MCF 10A (cell line): ENCODE measurements around the gene SKOR2. TPM values are rescaled to one million over a fixed set of nuclear protein-coding genes. Genes with fewer than 3 reads are reported as not detected.

ENCODE experiments used
- BruUV-seq: library from RNA; stranded (reverse); fragments of 400-500 nt; replicated peaks from 2 replicates; lab custom pipeline; 2021; lab: Mats Ljungman, UMichigan
- CTCF ChIA-PET: fragments of 300-600 bp; sonication (Branson Sonifier 250); formaldehyde crosslinking; extraction: SDS; loops from one replicate; lab custom pipeline; 2021; ENCODE audit warnings: antibody characterized with exemption, inconsistent platforms; lab: Yijun Ruan, JAX
- POLR2A ChIA-PET: fragments of 300-600, 350-650 bp; sonication (Branson Sonifier 250); formaldehyde crosslinking; extraction: SDS; loops from one replicate; lab custom pipeline; 2020; ENCODE audit warnings: antibody characterized with exemption, inconsistent platforms; lab: Yijun Ruan, JAX
- DNase-seq: peaks from one replicate; pipeline ENCODE4 v3.0.0-alpha.2; 2018; ENCODE audit not compliant: unreplicated experiment
- H3K27ac Mint-ChIP-seq: one replicate; pipeline ENCODE4 v1.8.0; 2022; ENCODE audit warnings: mild to moderate bottlenecking, low read depth, mixed read lengths; ENCODE audit not compliant: unreplicated experiment
- H3K27me3 Mint-ChIP-seq: one replicate; pipeline ENCODE4 v1.8.0; 2022; ENCODE audit warnings: mixed read lengths; ENCODE audit not compliant: insufficient read depth, unreplicated experiment
- H3K36me3 Mint-ChIP-seq: one replicate; pipeline ENCODE4 v1.8.0; 2022; ENCODE audit warnings: mild to moderate bottlenecking, moderate library complexity, mixed read lengths; ENCODE audit not compliant: insufficient read depth, unreplicated experiment
- H3K4me1 Mint-ChIP-seq: one replicate; pipeline ENCODE4 v1.8.0; 2022; ENCODE audit warnings: mixed read lengths; ENCODE audit not compliant: insufficient read depth, unreplicated experiment
- H3K4me3 Mint-ChIP-seq: one replicate; pipeline ENCODE4 v1.8.0; 2022; ENCODE audit warnings: mild to moderate bottlenecking, moderate library complexity, mixed read lengths; ENCODE audit not compliant: unreplicated experiment
- H3K9me3 Mint-ChIP-seq: one replicate; pipeline ENCODE4 v1.8.0; 2022; ENCODE audit warnings: mixed read lengths; ENCODE audit not compliant: unreplicated experiment
- CTCF ChIP-seq: fragments of 200-600 bp; IDR thresholded peaks from one replicate; pipeline ENCODE4 v1.8.0; 2022; ENCODE audit warnings: antibody characterized with exemption, mild to moderate bottlenecking; ENCODE audit not compliant: unreplicated experiment
- intact Hi-C: fragments of 100-400 bp; cut with micrococcal nuclease; formaldehyde crosslinking; loops from 2 replicates; pipeline ENCODE4 v1.14.1; 2022
- total RNA-seq: library from RNA; stranded (reverse); gene quantifications from 2 replicates; pipeline ENCODE4 v1.2.3, GENCODE V29; 2022

Gene SKOR2
- total RNA-seq, 1 experiment from 2014 or later, result not detected

DNA sequence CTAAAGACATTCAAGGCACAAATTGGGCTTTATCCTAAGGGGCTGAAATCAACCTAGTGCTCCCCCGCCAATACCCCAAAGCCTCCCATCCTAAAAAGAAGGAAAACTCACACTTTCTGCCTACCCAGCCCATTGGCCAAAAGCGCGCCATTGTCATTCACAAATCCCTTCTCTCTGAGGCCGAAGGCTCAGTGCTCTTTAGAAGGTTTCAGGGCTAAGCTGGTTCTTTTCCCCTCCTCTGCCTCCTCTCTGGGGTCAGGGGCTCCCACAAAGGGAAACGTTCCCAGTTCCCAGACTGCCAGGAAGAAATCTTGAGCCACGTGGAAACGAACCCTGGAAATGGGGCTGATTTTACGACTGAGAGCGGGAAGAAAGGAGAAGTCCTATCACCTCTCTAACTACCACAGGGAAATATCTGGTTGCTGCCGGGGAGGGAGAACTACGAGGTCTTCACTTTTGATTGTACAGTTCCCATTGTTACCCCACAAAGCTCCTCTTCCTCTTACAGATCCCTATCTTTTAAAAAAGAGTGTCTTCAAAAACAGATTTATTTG, 1.7 kb upstream of the SKOR2 start:
- DNase-seq, result no peak
- intact Hi-C loops, result no loop called here
- POLR2A ChIA-PET, result no interaction called here
- no TSS peak for BruUV-seq
- H3K9me3 Mint-ChIP-seq, result no peaks in the 10 kb centered on the region
- H3K27me3 Mint-ChIP-seq, result peaks cover 63% of the 10 kb centered on the region
- no peaks in the 10 kb centered on the region for H3K36me3 Mint-ChIP-seq
- CTCF ChIA-PET, result no interaction called here
- H3K4me3 Mint-ChIP-seq, result no peak overlapping the region
- H3K4me1 Mint-ChIP-seq, result no peaks in the 10 kb centered on the region
- no peak for TF ChIP-seq CTCF
- no peak overlapping the region for H3K27ac Mint-ChIP-seq

DNA sequence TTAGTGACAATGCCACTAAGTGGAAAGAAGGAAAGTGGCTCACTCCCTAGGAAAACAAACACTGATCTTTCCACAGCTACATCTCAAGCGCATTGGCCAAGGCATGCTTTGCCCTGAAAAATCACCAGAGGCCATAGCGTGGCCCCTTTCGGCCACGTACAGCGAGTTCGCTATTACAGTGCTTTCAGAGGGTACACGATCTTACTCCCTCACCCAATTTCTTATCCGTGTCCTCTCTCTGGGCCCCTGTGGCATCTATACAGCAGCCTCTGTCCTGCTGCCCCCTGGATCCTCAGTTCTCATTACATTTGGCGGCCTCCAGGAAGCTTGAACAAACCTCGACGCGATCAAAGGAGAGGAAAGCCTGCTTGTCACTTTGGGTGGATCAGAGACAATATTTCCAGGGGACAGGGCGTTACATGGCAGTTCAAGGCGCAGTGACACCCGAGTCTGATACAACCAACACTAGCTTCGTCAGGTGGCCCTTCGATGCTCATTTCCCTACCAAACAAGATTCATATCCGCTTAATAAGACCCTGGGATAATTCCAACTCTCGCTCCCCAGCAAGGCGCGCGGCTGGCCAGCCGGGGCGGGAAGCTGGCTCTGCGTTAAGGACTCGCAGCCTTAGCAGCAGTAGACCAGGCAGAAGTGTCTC, 941 bp downstream of the SKOR2 start:
- Mint-ChIP-seq H3K4me3 (no peak overlapping the region), H3K27me3 (peaks cover 72% of the 10 kb centered on the region), H3K9me3 (no peaks in the 10 kb centered on the region), H3K27ac (no peak overlapping the region), H3K36me3 (no peaks in the 10 kb centered on the region), H3K4me1 (no peaks in the 10 kb centered on the region)
- no TSS peak for BruUV-seq
- TF ChIP-seq CTCF, result no peak
- ChIA-PET POLR2A (interaction anchor here (0.6 kb wide), 1 partner anchor 189 kb away, joined by 3 read pairs; no protein-coding TSS in a partner anchor), CTCF (interaction anchor here (0.7 to 0.9 kb wide), 3 partner anchors 8 to 371 kb away, joined by 3 to 4 read pairs (median 3); no protein-coding TSS in a partner anchor)
- no peak for DNase-seq
- intact Hi-C loops, result no loop called here

DNA sequence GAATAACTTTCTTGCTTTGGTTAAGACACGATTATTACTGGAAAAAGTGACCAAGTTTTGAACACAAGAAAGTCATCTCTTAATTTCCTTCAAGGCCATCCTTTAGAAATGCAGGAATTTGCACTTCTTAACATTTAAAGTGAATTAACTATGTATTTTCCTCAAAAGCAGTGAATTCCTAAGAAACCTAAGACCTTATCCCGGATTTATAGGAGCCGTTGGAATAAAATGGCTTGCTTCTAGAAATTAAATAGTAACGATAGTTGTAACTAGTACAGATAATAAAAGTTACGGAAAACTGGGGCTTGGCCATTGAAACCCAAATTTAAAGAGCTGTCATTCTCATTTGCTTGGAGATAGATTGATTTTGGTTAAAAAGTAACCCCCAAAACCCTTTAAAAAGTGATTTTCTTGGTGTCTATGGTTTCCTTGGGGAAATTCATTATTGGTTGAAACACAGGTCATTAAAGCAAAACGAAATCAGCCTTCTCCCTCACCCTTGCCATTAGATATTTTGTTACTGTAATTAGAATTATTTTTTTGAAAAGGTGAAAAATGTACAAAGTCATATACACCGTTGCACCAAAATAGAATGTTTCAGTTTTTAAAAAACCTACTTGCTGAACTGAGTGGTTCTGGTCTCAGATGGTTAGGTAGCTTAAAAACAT, 2.0 kb downstream of the SKOR2 start:
- CTCF ChIA-PET, result interaction anchor here (0.7 to 1.2 kb wide), 2 partner anchors 12 to 372 kb away, joined by 3 to 4 read pairs; no protein-coding TSS in a partner anchor
- TF ChIP-seq CTCF, result no peak
- H3K4me3 Mint-ChIP-seq, result no peak overlapping the region
- H3K27ac Mint-ChIP-seq, result no peak overlapping the region
- no peaks in the 10 kb centered on the region for H3K36me3 Mint-ChIP-seq
- peaks cover 72% of the 10 kb centered on the region for H3K27me3 Mint-ChIP-seq
- H3K4me1 Mint-ChIP-seq, result no peaks in the 10 kb centered on the region
- no peaks in the 10 kb centered on the region for H3K9me3 Mint-ChIP-seq
- POLR2A ChIA-PET, result no interaction called here
- intact Hi-C loops, result no loop called here
- no peak for DNase-seq
- BruUV-seq, result no TSS peak

DNA sequence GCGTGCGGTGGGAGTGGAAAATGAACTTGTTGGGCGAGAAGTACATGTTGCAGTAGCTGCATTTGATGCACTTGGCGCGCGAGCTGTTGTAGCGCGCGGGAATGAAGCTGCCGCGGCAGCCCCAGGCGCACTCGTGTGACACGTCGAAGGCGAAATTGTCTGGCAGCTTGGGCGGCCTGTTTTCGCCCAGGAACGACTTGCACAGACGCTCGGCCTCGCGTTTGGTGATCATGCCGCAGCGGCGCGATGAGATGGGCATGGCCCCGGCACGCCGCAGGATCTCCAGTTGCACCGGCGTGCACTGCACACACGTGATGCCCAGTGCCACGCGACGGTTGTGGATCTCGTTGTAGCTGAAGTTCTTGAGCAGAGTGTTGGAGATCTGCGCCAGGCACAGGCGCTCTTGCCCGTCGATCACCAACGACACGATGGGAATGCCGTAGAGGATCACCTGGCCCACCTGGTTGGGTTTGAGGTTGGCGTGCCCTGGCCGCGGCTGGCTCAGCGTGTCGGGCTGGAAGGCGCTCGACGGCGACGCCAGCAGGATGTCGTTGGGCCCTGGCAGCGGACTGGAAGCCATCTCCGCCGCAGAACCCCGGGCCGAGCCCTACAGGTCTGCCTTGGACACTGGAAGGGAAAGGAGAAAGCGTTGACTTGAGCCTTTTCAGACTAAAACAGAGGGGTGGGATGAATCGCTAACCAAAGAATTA, 2.7 kb downstream of the SKOR2 start:
- Mint-ChIP-seq H3K4me1 (no peaks in the 10 kb centered on the region), H3K27me3 (peaks cover 72% of the 10 kb centered on the region), H3K36me3 (no peaks in the 10 kb centered on the region), H3K27ac (no peak overlapping the region), H3K4me3 (no peak overlapping the region), H3K9me3 (no peaks in the 10 kb centered on the region)
- DNase-seq, result no peak
- TF ChIP-seq CTCF, result no peak
- CTCF ChIA-PET, result interaction anchor here (0.9 to 1.2 kb wide), 2 partner anchors 11 to 44 kb away, joined by 3 read pairs; no protein-coding TSS in a partner anchor
- no TSS peak for BruUV-seq
- intact Hi-C loops, result no loop called here
- POLR2A ChIA-PET, result no interaction called here
